Epithelial cell of proximal tubule (primary cell): ENCODE measurements around the gene MYCBPAP. TPM values are rescaled to one million over a fixed set of nuclear protein-coding genes. Genes with fewer than 3 reads are reported as not detected.
A peak's percentile ranks its signal among the peaks of the same experiment; 100 is the strongest.
"Not testable (repeated sequence)": the region's sequence is repeated elsewhere in the genome, so short reads cannot be mapped to it uniquely, and the experiment has no call there.

Experiments
- DNase-seq: peaks from one replicate; pipeline ENCODE4 v3.0.0-alpha.2; 2011; ENCODE audit warnings: low read depth
- H3K4me3 ChIP-seq: 2 replicates; pipeline ENCODE4 v1.5.1; 2011; ENCODE audit warnings: low read depth, mild to moderate bottlenecking, low read length
- CTCF ChIP-seq: conservative IDR thresholded peaks from 2 replicates; pipeline ENCODE4 v1.5.1; 2012; ENCODE audit warnings: low read depth, mild to moderate bottlenecking, low read length
- total RNA-seq: library from RNA; depleted of rRNA; stranded (reverse); fragments of >200 nt; gene quantifications from 2 replicates; pipeline ENCODE4 v1.2.3, GENCODE V29; 2015

Gene MYCBPAP
- total RNA-seq, 1 donor from 2014 or later, result 0.58 TPM

- TF ChIP-seq CTCF, result no peak
- no peak overlapping the region for H3K4me3 ChIP-seq
- DNase-seq, result no peak
Observed at GRCh38 chr17:50472286-50472685, 36.0 kb upstream of the MYCBPAP start.

- peak; percentile 22 for DNase-seq
- not testable (repeated sequence) for H3K4me3 ChIP-seq
- TF ChIP-seq CTCF, result peak; percentile 64
Observed at GRCh38 chr17:50472761-50473161, 35.5 kb upstream of the MYCBPAP start.

- H3K4me3 ChIP-seq, result no peak overlapping the region
- no peak for DNase-seq
- TF ChIP-seq CTCF, result no peak
Observed at GRCh38 chr17:50473901-50474300, 34.3 kb upstream of the MYCBPAP start.

GRCh38 chr17:50474523-50474922 is 33.7 kb upstream of the MYCBPAP start:
- no peak for TF ChIP-seq CTCF
- no peak for DNase-seq
- H3K4me3 ChIP-seq, result no peak overlapping the region

- DNase-seq, result no peak
- no peak for TF ChIP-seq CTCF
- no peak overlapping the region for H3K4me3 ChIP-seq
Observed at GRCh38 chr17:50475362-50475761, 32.9 kb upstream of the MYCBPAP start.

GRCh38 chr17:50475775-50476544 is 32.3 kb upstream of the MYCBPAP start:
- DNase-seq, result not testable (repeated sequence)

GRCh38 chr17:50476545-50477315 is 31.5 kb upstream of the MYCBPAP start:
- no peak for TF ChIP-seq CTCF
- H3K4me3 ChIP-seq, result no peak overlapping the region
- DNase-seq, result no peak

More at GRCh38 chr17:50475775-50476544, 32.3 kb upstream of the MYCBPAP start:
- H3K4me3 ChIP-seq, result not testable (repeated sequence)
